Measurements from ENCODE around the gene ZNF654. TPM values are rescaled to one million over a fixed set of nuclear protein-coding genes. Genes with fewer than 3 reads are reported as not detected.

Gene ZNF654
- total RNA-seq, 2 donors from 2014 or later = 7.3 to 10.6 TPM

- H3K27ac Mint-ChIP-seq = no peak overlapping the region
- no peaks in the 10 kb centered on the region for H3K9me3 ChIP-seq (ENCODE audit: control insufficient read depth, low read length)
- peaks cover 34% of the 10 kb centered on the region for H3K36me3 Mint-ChIP-seq (ENCODE audit: low read depth)
- no peak overlapping the region for H3K4me3 ChIP-seq (ENCODE audit: low read length)
- no peak for DNase-seq
- peaks cover 8% of the 10 kb centered on the region for H3K4me1 Mint-ChIP-seq
- no peak overlapping the region for H3K4me3 Mint-ChIP-seq
- no peaks in the 10 kb centered on the region for H3K9me3 Mint-ChIP-seq
- H3K27me3 ChIP-seq (ENCODE audit: control insufficient read depth, insufficient read depth, low read length, poor library complexity, severe bottlenecking) = no peaks in the 10 kb centered on the region
- no peak for TF ChIP-seq CTCF (conservative IDR thresholded peaks at IDR 0.05)
- H3K27me3 Mint-ChIP-seq (ENCODE audit: insufficient read depth) = no peaks in the 10 kb centered on the region
- H3K36me3 ChIP-seq (ENCODE audit: control insufficient read depth, insufficient read depth, low read length) = peaks cover 40% of the 10 kb centered on the region
- H3K4me1 ChIP-seq (ENCODE audit: control insufficient read depth, insufficient read depth, low read length) = no peaks in the 10 kb centered on the region
- no peak overlapping the region for H3K9ac ChIP-seq (ENCODE audit: extremely low read depth, low read length, poor library complexity, severe bottlenecking)
- 68% methylated on average over 4 of the region's 4 CpGs; no CpG with 5 or more reads in 1 of the 2 experiments for WGBS, 2 experiments (ENCODE audit: insufficient coverage in 1 of 2, insufficient read length in 1 of 2)
- no peak overlapping the region for H3K27ac ChIP-seq (ENCODE audit: low read depth, low read length)
Measured at GRCh38 chr3:88141458-88142083, 82.5 kb downstream of the ZNF654 start.

GRCh38 chr3:88142094-88142624 is 83.1 kb downstream of the ZNF654 start:
- DNase-seq = no peak
- peaks cover 30% of the 10 kb centered on the region for H3K36me3 Mint-ChIP-seq (ENCODE audit: low read depth)
- H3K4me1 Mint-ChIP-seq = peaks cover 14% of the 10 kb centered on the region
- Histone ChIP-seq H3K36me3 (ENCODE audit: control insufficient read depth, insufficient read depth, low read length) (peaks cover 38% of the 10 kb centered on the region), H3K4me1 (ENCODE audit: control insufficient read depth, insufficient read depth, low read length) (peaks cover 3% of the 10 kb centered on the region), H3K9ac (ENCODE audit: extremely low read depth, low read length, poor library complexity, severe bottlenecking) (no peak overlapping the region), H3K27me3 (ENCODE audit: control insufficient read depth, insufficient read depth, low read length, poor library complexity, severe bottlenecking) (no peaks in the 10 kb centered on the region), H3K9me3 (ENCODE audit: control insufficient read depth, low read length) (no peaks in the 10 kb centered on the region), H3K4me3 (ENCODE audit: low read length) (no peak overlapping the region), H3K27ac (ENCODE audit: low read depth, low read length) (no peak overlapping the region)
- WGBS, 2 experiments (ENCODE audit: insufficient coverage in 1 of 2, insufficient read length in 1 of 2) = 40 to 52% methylated on average over 1 to 3 of the region's 3 CpGs
- TF ChIP-seq CTCF (conservative IDR thresholded peaks at IDR 0.05) = no peak
- peak overlapping the region; percentile 46 for H3K27ac Mint-ChIP-seq
- no peak overlapping the region for H3K4me3 Mint-ChIP-seq
- H3K9me3 Mint-ChIP-seq = no peaks in the 10 kb centered on the region
- no peaks in the 10 kb centered on the region for H3K27me3 Mint-ChIP-seq (ENCODE audit: insufficient read depth)

- Mint-ChIP-seq H3K4me3 (no peak overlapping the region), H3K27me3 (ENCODE audit: insufficient read depth) (no peaks in the 10 kb centered on the region), H3K4me1 (peaks cover 30% of the 10 kb centered on the region), H3K36me3 (ENCODE audit: low read depth) (peaks cover 4% of the 10 kb centered on the region), H3K27ac (no peak overlapping the region), H3K9me3 (no peaks in the 10 kb centered on the region)
- DNase-seq = no peak
- peaks cover 3% of the 10 kb centered on the region for H3K4me1 ChIP-seq (ENCODE audit: control insufficient read depth, insufficient read depth, low read length)
- no peak overlapping the region for H3K9ac ChIP-seq (ENCODE audit: extremely low read depth, low read length, poor library complexity, severe bottlenecking)
- H3K9me3 ChIP-seq (ENCODE audit: control insufficient read depth, low read length) = no peaks in the 10 kb centered on the region
- no peak overlapping the region for H3K4me3 ChIP-seq (ENCODE audit: low read length)
- H3K27ac ChIP-seq (ENCODE audit: low read depth, low read length) = no peak overlapping the region
- H3K36me3 ChIP-seq (ENCODE audit: control insufficient read depth, insufficient read depth, low read length) = no peaks in the 10 kb centered on the region
- H3K27me3 ChIP-seq (ENCODE audit: control insufficient read depth, insufficient read depth, low read length, poor library complexity, severe bottlenecking) = no peaks in the 10 kb centered on the region
- no peak for TF ChIP-seq CTCF (conservative IDR thresholded peaks at IDR 0.05)
Measured at GRCh38 chr3:88147261-88147660, 88.2 kb downstream of the ZNF654 start.
